Measurements from ENCODE around the gene LDLRAD3.

DNA sequence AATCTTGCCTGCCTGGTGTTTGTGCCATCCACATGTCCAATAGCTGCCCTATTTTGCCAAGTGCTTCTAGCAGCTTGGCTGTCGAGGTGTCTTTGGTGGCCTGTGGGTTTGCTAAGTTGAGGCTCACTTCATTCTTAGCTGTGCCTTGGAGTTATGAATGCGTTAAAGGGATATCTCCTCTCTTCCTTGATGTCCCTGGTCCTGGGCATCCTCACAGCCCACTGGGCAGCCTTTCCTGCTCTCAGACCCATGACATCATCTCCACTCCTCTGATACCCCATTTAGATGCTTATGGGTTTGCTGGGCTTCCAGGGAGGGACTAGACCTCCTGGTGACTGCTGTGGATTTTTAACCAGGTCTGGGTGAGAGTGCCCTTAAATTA is 1.3 kb downstream of the LDLRAD3 start:
- TF ChIP-seq POLR2A (IDR thresholded peaks at IDR 0.05; ENCODE audit: borderline replicate concordance, extremely low read depth, insufficient read depth, insufficient read length): no peak
- no peak for TF ChIP-seq ZNF274 (IDR thresholded peaks at IDR 0.05; ENCODE audit: low read depth, low read length)
- TF ChIP-seq, protein P1, sequence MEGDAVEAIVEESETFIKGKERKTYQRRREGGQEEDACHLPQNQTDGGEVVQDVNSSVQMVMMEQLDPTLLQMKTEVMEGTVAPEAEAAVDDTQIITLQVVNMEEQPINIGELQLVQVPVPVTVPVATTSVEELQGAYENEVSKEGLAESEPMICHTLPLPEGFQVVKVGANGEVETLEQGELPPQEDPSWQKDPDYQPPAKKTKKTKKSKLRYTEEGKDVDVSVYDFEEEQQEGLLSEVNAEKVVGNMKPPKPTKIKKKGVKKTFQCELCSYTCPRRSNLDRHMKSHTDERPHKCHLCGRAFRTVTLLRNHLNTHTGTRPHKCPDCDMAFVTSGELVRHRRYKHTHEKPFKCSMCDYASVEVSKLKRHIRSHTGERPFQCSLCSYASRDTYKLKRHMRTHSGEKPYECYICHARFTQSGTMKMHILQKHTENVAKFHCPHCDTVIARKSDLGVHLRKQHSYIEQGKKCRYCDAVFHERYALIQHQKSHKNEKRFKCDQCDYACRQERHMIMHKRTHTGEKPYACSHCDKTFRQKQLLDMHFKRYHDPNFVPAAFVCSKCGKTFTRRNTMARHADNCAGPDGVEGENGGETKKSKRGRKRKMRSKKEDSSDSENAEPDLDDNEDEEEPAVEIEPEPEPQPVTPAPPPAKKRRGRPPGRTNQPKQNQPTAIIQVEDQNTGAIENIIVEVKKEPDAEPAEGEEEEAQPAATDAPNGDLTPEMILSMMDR (IDR thresholded peaks at IDR 0.05 in 2 of 3, conservative IDR thresholded peaks at IDR 0.05 in 1 of 3; ENCODE audit: borderline replicate concordance in 1 of 3, insufficient read depth in 1 of 3, low read depth in 2 of 3, low read length in 2 of 3): no peak
- TF ChIP-seq, protein P2, sequence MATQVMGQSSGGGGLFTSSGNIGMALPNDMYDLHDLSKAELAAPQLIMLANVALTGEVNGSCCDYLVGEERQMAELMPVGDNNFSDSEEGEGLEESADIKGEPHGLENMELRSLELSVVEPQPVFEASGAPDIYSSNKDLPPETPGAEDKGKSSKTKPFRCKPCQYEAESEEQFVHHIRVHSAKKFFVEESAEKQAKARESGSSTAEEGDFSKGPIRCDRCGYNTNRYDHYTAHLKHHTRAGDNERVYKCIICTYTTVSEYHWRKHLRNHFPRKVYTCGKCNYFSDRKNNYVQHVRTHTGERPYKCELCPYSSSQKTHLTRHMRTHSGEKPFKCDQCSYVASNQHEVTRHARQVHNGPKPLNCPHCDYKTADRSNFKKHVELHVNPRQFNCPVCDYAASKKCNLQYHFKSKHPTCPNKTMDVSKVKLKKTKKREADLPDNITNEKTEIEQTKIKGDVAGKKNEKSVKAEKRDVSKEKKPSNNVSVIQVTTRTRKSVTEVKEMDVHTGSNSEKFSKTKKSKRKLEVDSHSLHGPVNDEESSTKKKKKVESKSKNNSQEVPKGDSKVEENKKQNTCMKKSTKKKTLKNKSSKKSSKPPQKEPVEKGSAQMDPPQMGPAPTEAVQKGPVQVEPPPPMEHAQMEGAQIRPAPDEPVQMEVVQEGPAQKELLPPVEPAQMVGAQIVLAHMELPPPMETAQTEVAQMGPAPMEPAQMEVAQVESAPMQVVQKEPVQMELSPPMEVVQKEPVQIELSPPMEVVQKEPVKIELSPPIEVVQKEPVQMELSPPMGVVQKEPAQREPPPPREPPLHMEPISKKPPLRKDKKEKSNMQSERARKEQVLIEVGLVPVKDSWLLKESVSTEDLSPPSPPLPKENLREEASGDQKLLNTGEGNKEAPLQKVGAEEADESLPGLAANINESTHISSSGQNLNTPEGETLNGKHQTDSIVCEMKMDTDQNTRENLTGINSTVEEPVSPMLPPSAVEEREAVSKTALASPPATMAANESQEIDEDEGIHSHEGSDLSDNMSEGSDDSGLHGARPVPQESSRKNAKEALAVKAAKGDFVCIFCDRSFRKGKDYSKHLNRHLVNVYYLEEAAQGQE (IDR thresholded peaks at IDR 0.05; ENCODE audit: low read depth): no peak
- no peak for TF ChIP-seq SIN3A (IDR thresholded peaks at IDR 0.05; ENCODE audit: low read depth)
- TF ChIP-seq SRF (IDR thresholded peaks at IDR 0.05; ENCODE audit: low read depth): no peak
- no peak for TF ChIP-seq EZH2 (IDR thresholded peaks at IDR 0.05)
- no peak for TF ChIP-seq EGR1 (IDR thresholded peaks at IDR 0.05; ENCODE audit: low read depth)
- TF ChIP-seq ELF1 (IDR thresholded peaks at IDR 0.05; ENCODE audit: borderline replicate concordance, low read depth): no peak
